CD8-positive, alpha-beta memory T cell (primary cell): ENCODE results near the gene HOXA5. TPM values are rescaled to one million over a fixed set of nuclear protein-coding genes. Genes with fewer than 3 reads are reported as not detected.

ENCODE experiments used
- CTCF ChIA-PET: fragments of 350-600 bp; sonication (Branson Sonifier 250); formaldehyde crosslinking; loops from one replicate; lab custom pipeline; 2021; ENCODE audit warnings: antibody characterized with exemption; lab: Charles Lee
- POLR2A ChIA-PET: fragments of 350-600 bp; sonication (Branson Sonifier 250); formaldehyde crosslinking; loops from one replicate; lab custom pipeline; 2021; ENCODE audit warnings: antibody characterized with exemption; lab: Charles Lee
- DNase-seq, 5 donors: peaks; one replicate each; pipeline versions ENCODE4 v3.0.0 to v3.0.0-alpha.2; 2020 to 2022; ENCODE audit warnings: mixed read lengths in 1 of 5
- H3K27ac ChIP-seq: one replicate; pipeline ENCODE4 v1.7.0; 2013; ENCODE audit warnings: low read depth, mild to moderate bottlenecking, low read length, moderate library complexity
- H3K27me3 ChIP-seq: 2 replicates; pipeline ENCODE4 v1.7.0; 2013; ENCODE audit warnings: low read length, mild to moderate bottlenecking; ENCODE audit not compliant: insufficient read depth, poor library complexity, severe bottlenecking
- H3K36me3 ChIP-seq: 2 replicates; pipeline ENCODE4 v1.7.0; 2013; ENCODE audit warnings: mild to moderate bottlenecking, low read length, moderate library complexity; ENCODE audit not compliant: insufficient read depth
- H3K4me1 ChIP-seq: 2 replicates; pipeline ENCODE4 v1.7.0; 2013; ENCODE audit warnings: mild to moderate bottlenecking, low read length, moderate library complexity; ENCODE audit not compliant: insufficient read depth
- H3K4me3 ChIP-seq: 2 replicates; pipeline ENCODE4 v1.7.0; 2013; ENCODE audit warnings: mild to moderate bottlenecking, low read length
- H3K9me3 ChIP-seq: 2 replicates; pipeline ENCODE4 v1.7.0; 2013; ENCODE audit warnings: mild to moderate bottlenecking, low read length
- H3K27ac Mint-ChIP-seq, 8 donors: one replicate each; pipeline ENCODE4 v1.8.0; 2020 to 2021; ENCODE audit warnings: mixed read lengths in 8 of 8, mild to moderate bottlenecking in 6 of 8, inconsistent platforms in 3 of 8, moderate library complexity in 3 of 8
- H3K27me3 Mint-ChIP-seq, 2 donors: one replicate each; pipeline ENCODE4 v1.8.0; 2020 to 2021; ENCODE audit warnings: mixed read lengths in 2 of 2, mild to moderate bottlenecking in 1 of 2, moderate library complexity in 1 of 2
- H3K36me3 Mint-ChIP-seq, 3 donors: one replicate each; pipeline ENCODE4 v1.8.0; 2020 to 2021; ENCODE audit warnings: mixed read lengths in 3 of 3, inconsistent platforms in 1 of 3, mild to moderate bottlenecking in 1 of 3
- H3K4me1 Mint-ChIP-seq, 3 donors: one replicate each; pipeline ENCODE4 v1.8.0; 2020 to 2021; ENCODE audit warnings: mixed read lengths in 3 of 3, inconsistent platforms in 1 of 3, mild to moderate bottlenecking in 1 of 3
- H3K4me3 Mint-ChIP-seq, 7 donors: one replicate each; pipeline ENCODE4 v1.8.0; 2020 to 2021; ENCODE audit warnings: mixed read lengths in 7 of 7, mild to moderate bottlenecking in 6 of 7, moderate library complexity in 4 of 7, inconsistent platforms in 2 of 7
- H3K9me3 Mint-ChIP-seq, 5 donors: one replicate each; pipeline ENCODE4 v1.8.0; 2020 to 2022; ENCODE audit warnings: mixed read lengths in 5 of 5, mild to moderate bottlenecking in 3 of 5, moderate library complexity in 2 of 5, inconsistent platforms in 1 of 5
- polyA plus RNA-seq: library from polyadenylated mRNA; unstranded; fragments of 300-500 nt; fragmentation: Illumina TruSeq; gene quantifications from one replicate; pipeline ENCODE4 v1.2.3, GENCODE V29; 2021
- total RNA-seq, 2 experiments: library from RNA; stranded (reverse); gene quantifications; one replicate each; pipeline ENCODE4 v1.2.3, GENCODE V29; 2021

The HOXA5 gene
- total and polyA plus RNA-seq, 3 experiments from 2014 or later: not detected

- Histone ChIP-seq H3K4me3 (no peak overlapping the region), H3K27me3 (peaks cover 37% of the 10 kb centered on the region), H3K4me1 (peaks cover under 1% of the 10 kb centered on the region), H3K27ac (no peak overlapping the region), H3K36me3 (no peaks in the 10 kb centered on the region), H3K9me3 (no peaks in the 10 kb centered on the region)
- DNase-seq: no peak
- H3K4me3 Mint-ChIP-seq: no peak overlapping the region
- H3K27me3 Mint-ChIP-seq: peaks cover 56 to 77% of the 10 kb centered on the region in 2 donors
- peak overlapping the region in 1 of 8 donors; percentile 7 for H3K27ac Mint-ChIP-seq
- POLR2A ChIA-PET: no interaction called here
- H3K36me3 Mint-ChIP-seq: no peaks in the 10 kb centered on the region
- CTCF ChIA-PET: no interaction called here
- peaks cover 0 to 18% (median 7%) of the 10 kb centered on the region in 3 donors for H3K4me1 Mint-ChIP-seq
- no peaks in the 10 kb centered on the region for H3K9me3 Mint-ChIP-seq
Observed at GRCh38 chr7:27145165-27145913, 1.9 kb upstream of the HOXA5 start.

GRCh38 chr7:27144781-27145164 is 1.3 kb upstream of the HOXA5 start:
- Mint-ChIP-seq H3K4me3 (no peak overlapping the region), H3K9me3 (no peaks in the 10 kb centered on the region), H3K27me3 (peaks cover 51 to 71% of the 10 kb centered on the region in 2 donors), H3K4me1 (peaks cover 0 to 13% (median 5%) of the 10 kb centered on the region in 3 donors), H3K27ac (no peak overlapping the region), H3K36me3 (no peaks in the 10 kb centered on the region)
- Histone ChIP-seq H3K9me3 (no peaks in the 10 kb centered on the region), H3K4me1 (no peaks in the 10 kb centered on the region), H3K27me3 (peaks cover 35% of the 10 kb centered on the region), H3K4me3 (no peak overlapping the region), H3K36me3 (no peaks in the 10 kb centered on the region), H3K27ac (no peak overlapping the region)
- DNase-seq: no peak
- ChIA-PET POLR2A (no interaction called here), CTCF (no interaction called here)

- no peak for DNase-seq
- peaks cover 31% of the 10 kb centered on the region for H3K27me3 ChIP-seq
- H3K36me3 ChIP-seq: no peaks in the 10 kb centered on the region
- ChIA-PET POLR2A (no interaction called here), CTCF (no interaction called here)
- no peak overlapping the region for H3K27ac ChIP-seq
- Mint-ChIP-seq H3K4me3 (peak overlapping the region in 1 of 7 donors; percentile 65), H3K27me3 (peaks cover 45 to 65% of the 10 kb centered on the region in 2 donors), H3K27ac (no peak overlapping the region), H3K36me3 (no peaks in the 10 kb centered on the region), H3K4me1 (peaks cover 0 to 12% (median 5%) of the 10 kb centered on the region in 3 donors), H3K9me3 (no peaks in the 10 kb centered on the region)
- H3K9me3 ChIP-seq: no peaks in the 10 kb centered on the region
- no peak overlapping the region for H3K4me3 ChIP-seq
- H3K4me1 ChIP-seq: no peaks in the 10 kb centered on the region
Observed at GRCh38 chr7:27143950-27144780, 684 bp upstream of the HOXA5 start.

- ChIA-PET CTCF (interaction anchor here (1.7 kb wide), 1 partner anchor 8 kb away, joined by 4 read pairs; no protein-coding TSS in a partner anchor), POLR2A (no interaction called here)
- Mint-ChIP-seq H3K36me3 (no peaks in the 10 kb centered on the region), H3K4me1 (peaks cover 0 to 5% (median 1%) of the 10 kb centered on the region in 3 donors), H3K27ac (no peak overlapping the region), H3K4me3 (peak overlapping the region in 2 of 7 donors; percentile 24 to 41), H3K27me3 (peaks cover 34 to 63% of the 10 kb centered on the region in 2 donors), H3K9me3 (no peaks in the 10 kb centered on the region)
- no peak overlapping the region for H3K4me3 ChIP-seq
- DNase-seq: no peak
- H3K36me3 ChIP-seq: no peaks in the 10 kb centered on the region
- H3K27ac ChIP-seq: no peak overlapping the region
- no peaks in the 10 kb centered on the region for H3K9me3 ChIP-seq
- H3K27me3 ChIP-seq: peaks cover 20% of the 10 kb centered on the region
- no peaks in the 10 kb centered on the region for H3K4me1 ChIP-seq
Observed at GRCh38 chr7:27142580-27143022, 880 bp downstream of the HOXA5 start.

- peaks cover 19% of the 10 kb centered on the region for H3K27me3 ChIP-seq
- Mint-ChIP-seq H3K4me1 (peaks cover 0 to 1% (median 0%) of the 10 kb centered on the region in 3 donors), H3K4me3 (no peak overlapping the region), H3K36me3 (no peaks in the 10 kb centered on the region), H3K9me3 (no peaks in the 10 kb centered on the region), H3K27me3 (peaks cover 32 to 63% of the 10 kb centered on the region in 2 donors), H3K27ac (no peak overlapping the region)
- ChIA-PET CTCF (interaction anchor here (1.3 to 1.7 kb wide), 2 partner anchors 9 to 11 kb away, joined by 4 to 5 read pairs; partner anchors contain the start of gene HOXA4), POLR2A (no interaction called here)
- H3K4me3 ChIP-seq: no peak overlapping the region
- H3K36me3 ChIP-seq: no peaks in the 10 kb centered on the region
- H3K4me1 ChIP-seq: no peaks in the 10 kb centered on the region
- no peaks in the 10 kb centered on the region for H3K9me3 ChIP-seq
- no peak for DNase-seq
- no peak overlapping the region for H3K27ac ChIP-seq
Observed at GRCh38 chr7:27141923-27142579, 1.4 kb downstream of the HOXA5 start.

GRCh38 chr7:27141137-27141922 is 2.2 kb downstream of the HOXA5 start:
- POLR2A ChIA-PET: no interaction called here
- peaks cover 18% of the 10 kb centered on the region for H3K27me3 ChIP-seq
- H3K4me3 ChIP-seq: no peak overlapping the region
- H3K36me3 ChIP-seq: no peaks in the 10 kb centered on the region
- H3K9me3 Mint-ChIP-seq: no peaks in the 10 kb centered on the region
- no peaks in the 10 kb centered on the region for H3K9me3 ChIP-seq
- DNase-seq: no peak
- H3K4me3 Mint-ChIP-seq: no peak overlapping the region
- no peak overlapping the region for H3K27ac ChIP-seq
- H3K27ac Mint-ChIP-seq: no peak overlapping the region
- H3K4me1 ChIP-seq: no peaks in the 10 kb centered on the region
- H3K4me1 Mint-ChIP-seq: no peaks in the 10 kb centered on the region
- H3K36me3 Mint-ChIP-seq: no peaks in the 10 kb centered on the region
- H3K27me3 Mint-ChIP-seq: peaks cover 32 to 63% of the 10 kb centered on the region in 2 donors
- CTCF ChIA-PET: interaction anchor here (1.3 to 1.7 kb wide), 2 partner anchors 9 to 10 kb away, joined by 4 to 5 read pairs; partner anchors contain the start of gene HOXA4

GRCh38 chr7:27140126-27140857 is 3.2 kb downstream of the HOXA5 start:
- Mint-ChIP-seq H3K4me1 (no peaks in the 10 kb centered on the region), H3K27ac (no peak overlapping the region)
- H3K9me3 ChIP-seq: no peaks in the 10 kb centered on the region

More at GRCh38 chr7:27140126-27140857, 3.2 kb downstream of the HOXA5 start:
- Mint-ChIP-seq H3K9me3 (no peaks in the 10 kb centered on the region), H3K4me3 (no peak overlapping the region), H3K36me3 (no peaks in the 10 kb centered on the region), H3K27me3 (peaks cover 32 to 66% of the 10 kb centered on the region in 2 donors)
- Histone ChIP-seq H3K27ac (no peak overlapping the region), H3K36me3 (no peaks in the 10 kb centered on the region), H3K27me3 (peaks cover 20% of the 10 kb centered on the region), H3K4me3 (no peak overlapping the region), H3K4me1 (no peaks in the 10 kb centered on the region)
- ChIA-PET POLR2A (no interaction called here), CTCF (no interaction called here)
- DNase-seq: no peak
